GM21423 (cell line): ENCODE data around the gene PPP1R9B.

Experiments
- ATAC-seq: cut with Tn5 transposase; IDR thresholded peaks from one replicate; pipeline ENCODE4 v1.9.1; 2021; ENCODE audit warnings: mild to moderate bottlenecking, moderate library complexity; ENCODE audit not compliant: unreplicated experiment

The PPP1R9B gene

DNA sequence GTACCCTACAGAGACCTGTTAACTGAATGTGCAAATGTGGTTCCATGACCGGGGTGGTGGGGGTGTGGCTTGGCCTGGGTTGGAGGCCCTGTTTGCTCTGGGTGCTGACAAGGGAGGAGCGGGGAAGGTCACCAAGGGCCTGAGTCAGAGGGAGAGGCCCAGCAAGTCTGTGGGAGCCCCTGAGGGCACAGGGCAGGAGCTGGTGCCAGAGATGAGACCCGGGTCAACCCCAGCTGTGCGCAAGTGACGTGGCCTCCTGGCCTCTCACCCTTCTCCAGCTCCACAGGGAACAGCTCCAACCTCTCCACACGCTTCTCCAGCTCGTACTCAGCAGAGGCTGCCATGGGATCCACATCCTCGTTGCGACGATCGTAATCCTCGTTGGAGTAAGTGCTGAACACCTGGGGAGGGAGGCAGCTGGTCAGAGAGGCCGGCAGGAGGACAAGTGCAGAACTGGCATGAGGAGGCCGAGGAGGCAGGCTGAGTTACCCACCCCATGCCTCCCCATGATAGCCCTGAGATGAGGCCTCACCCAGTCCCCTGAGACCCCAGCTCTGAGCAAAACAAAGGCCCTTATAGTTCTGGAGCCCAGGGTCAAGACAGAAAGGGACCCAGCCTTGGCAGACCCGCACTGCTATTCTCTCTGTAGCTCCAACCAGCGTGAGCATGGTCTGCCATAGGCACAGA lies 5.5 kb downstream of the PPP1R9B start:
- no peak for ATAC-seq

- no peak for ATAC-seq
These were observed 6.1 kb downstream of the PPP1R9B start for GRCh38 chr17:50144355-50144754.

- no peak for ATAC-seq
These were observed 6.9 kb downstream of the PPP1R9B start for GRCh38 chr17:50143461-50144176.

DNA sequence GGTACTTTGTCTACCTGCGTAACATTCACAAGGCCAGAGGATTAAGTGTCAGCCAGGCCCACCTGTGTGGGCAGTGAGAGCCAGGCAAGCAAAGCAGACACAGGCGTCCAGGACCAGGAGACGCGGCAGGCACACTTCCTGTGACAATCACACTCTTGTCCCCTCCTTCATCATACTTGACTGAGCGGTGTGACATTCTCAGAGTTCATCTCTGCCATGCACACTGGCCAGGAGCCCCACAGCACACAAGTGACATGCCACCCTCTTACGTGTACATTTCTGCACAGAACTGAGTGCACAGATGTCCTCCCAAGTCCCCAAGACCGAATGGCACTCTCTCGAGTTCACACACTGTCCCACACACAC lies 8.7 kb downstream of the PPP1R9B start:
- ATAC-seq: no peak

GRCh38 chr17:50141026-50141744 lies 9.3 kb downstream of the PPP1R9B start:
- no peak for ATAC-seq

- ATAC-seq: no peak
These were observed 10.3 kb downstream of the PPP1R9B start for GRCh38 chr17:50139950-50140885.

- no peak for ATAC-seq
These were observed 11.2 kb downstream of the PPP1R9B start for GRCh38 chr17:50139185-50139783.

- no peak for ATAC-seq
These were observed 13.4 kb downstream of the PPP1R9B start for GRCh38 chr17:50137042-50137441.

DNA sequence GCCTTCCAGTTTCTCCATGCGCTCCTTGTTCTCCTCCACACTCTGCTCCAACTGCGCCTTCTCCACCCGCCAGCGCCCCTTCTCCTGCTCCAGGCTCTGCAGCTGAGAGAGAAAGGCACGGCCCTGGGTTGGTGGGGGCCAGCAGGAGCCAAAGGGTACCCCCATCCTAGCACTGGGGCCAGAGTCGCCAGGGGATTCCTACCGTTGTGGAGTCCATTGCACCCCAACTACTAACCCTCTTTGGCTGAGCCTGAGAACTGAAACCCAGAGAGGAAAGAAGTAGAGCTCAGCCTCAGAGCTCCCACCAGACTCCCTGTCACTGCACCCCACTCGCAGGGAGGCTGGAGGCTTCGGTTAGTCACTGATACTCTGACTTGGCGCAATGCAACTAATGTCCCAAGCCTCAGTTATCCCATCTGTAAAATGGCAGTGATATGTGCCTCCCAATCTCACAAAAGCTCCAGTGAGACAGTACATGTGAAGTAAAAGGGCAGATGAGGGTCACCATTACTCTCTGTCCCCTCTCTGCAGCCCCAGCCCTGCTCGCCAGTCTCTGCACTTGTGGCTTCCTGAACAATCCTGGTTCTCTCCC lies 14.3 kb downstream of the PPP1R9B start:
- no peak for ATAC-seq

- ATAC-seq: no peak
These were observed 15.0 kb downstream of the PPP1R9B start for GRCh38 chr17:50135316-50136095.

- no peak for ATAC-seq
These were observed 16.0 kb downstream of the PPP1R9B start for GRCh38 chr17:50134206-50135110.

- ATAC-seq: no peak
These were observed 16.7 kb downstream of the PPP1R9B start for GRCh38 chr17:50133769-50134099.

DNA sequence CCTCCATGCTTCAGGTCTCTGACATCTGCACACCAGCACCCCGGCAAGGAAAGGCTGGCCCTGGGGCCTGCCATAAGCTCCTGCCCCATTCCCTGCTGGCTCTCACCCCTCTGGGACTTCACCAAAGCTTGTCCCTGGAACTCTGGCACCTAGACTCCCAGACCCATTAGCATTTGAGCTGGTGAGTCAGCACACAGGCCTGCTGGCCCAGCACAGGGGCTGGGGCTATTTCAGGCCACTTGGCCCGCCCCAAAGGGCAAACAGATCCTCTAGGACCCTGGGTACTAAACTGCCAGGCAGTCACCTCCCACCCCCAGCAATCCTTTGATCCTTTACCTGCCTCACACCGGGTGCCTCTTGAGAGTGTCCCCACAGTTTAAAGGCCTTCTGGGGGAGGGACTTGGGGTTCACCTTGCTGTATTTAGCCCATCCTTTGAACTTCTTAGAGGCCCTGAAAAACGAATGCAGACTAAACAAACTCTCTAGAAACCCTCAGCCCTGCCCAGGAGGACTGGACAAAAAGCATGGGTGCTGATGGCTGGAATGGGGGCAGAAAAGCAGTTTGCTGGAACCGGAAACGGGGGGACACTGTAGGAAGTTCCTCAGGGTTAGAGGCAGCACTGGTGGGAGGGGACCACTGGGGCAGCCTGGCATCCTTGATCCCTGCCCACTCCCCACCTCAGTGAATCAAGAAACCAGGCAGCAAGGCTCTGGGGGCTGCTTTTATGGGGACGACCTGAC lies 17.3 kb downstream of the PPP1R9B start:
- no peak for ATAC-seq

DNA sequence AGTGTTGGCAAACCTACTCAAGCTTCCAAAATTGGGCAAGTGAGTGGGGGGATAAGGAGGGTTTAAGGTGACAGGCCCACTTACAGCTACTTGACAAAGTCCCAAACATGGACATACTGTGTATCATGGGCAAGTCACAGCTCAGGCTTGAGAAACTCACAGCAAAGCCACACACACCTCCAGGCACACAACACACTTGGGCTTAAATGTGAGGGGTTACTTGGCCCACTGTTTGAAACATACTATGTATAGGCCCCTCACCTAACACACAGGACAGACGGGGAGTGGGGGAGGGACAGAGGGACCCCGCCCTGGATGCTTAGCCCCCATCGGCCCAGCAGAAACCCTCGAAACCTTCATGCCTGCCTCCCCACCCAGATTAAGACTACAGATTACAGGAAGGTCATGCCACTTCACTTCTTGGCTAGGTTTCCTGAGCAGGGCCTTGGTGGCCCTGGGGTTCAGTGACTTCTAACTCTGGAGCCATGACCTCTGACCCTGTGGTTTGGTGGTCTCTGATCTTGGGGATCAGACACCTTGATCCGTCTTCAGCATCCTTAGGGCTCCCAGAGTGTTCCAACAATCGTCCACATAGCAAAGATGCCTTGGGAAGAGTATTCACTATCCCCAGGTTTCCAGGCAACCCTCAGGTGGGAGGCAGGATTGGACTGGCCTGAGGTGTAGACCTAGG lies 18.2 kb downstream of the PPP1R9B start:
- ATAC-seq: no peak

DNA sequence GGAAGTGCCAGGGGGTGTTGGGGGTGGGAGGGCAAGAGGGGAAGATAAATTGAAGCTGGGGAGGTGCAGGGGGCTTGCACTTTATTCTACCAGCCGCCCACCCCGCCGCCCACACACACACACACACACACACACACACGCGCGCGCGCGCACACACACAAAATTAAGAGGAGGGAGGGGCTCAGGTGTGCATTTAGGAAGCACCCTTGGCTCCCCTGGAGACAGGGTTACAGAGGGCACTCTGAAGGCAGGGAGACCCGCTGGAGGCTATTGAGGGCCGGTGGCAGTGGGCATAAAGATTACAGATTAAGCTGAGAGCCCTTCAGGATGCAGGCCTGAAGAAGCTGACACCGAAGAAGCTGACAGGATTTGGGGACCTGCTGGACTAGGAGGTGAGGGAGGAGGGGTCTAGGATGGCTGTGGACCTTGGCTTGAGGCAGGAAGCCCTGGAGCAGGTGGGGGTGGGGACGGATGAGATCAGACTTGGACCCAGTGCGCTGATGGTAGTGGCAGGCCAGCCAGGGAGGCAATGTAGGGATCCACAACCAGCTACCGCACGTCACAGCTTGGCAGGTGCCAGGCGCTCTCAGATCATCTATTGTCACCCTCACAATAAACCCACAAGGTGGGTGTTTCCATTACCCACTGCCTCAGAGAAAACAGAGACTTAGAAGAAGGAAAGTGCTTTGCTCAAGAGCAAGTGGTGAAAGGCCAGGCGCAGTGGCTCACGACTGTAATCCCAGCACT lies 19.7 kb downstream of the PPP1R9B start:
- ATAC-seq: no peak

DNA sequence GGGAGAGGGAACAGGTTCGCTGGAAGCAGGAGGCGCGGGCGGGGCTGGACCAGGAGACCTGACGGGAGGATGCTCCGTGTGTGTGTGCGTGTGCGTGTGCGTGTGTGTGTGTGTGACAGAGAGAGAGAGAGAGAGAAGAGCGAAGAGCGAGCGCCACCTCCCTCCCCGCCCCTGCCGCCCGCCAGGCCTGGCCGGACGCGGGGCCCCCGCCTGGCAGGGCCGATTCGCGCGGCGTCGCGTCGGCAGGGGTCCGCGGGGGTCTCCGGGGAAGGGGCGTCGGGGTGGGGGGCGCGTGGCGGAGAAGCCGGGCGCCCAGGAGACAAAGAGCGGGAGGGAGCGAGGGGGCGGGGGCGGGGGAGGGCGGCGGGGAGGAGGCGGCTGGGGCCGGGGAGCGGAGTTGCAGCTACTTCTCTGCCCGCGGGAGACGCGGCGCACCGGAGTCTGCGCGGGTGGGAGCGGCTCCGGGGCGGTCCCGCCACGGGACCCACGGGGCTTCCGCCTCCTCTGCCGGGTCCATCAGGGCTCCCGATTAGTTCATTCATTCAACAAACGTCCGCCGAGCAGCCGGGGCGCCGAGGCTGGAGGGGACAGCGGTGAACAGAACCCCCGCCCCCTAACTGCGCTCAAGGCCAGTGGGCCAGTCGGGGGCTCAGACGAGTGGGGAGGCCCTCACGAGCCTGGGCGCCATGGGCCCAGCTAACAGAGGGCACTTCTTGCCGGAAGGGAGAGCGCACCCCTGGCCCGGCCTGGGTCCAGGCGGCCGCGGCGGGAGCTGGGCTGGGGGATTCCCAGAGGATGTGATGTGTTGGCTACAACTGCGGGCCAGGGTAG lies 20.5 kb downstream of the PPP1R9B start, which contains the start of gene SAMD14:
TSS of gene SAMD14 (minus strand) at position 433 of the 831 bp plus-strand sequence. CDS start 5,201 bp downstream, outside the sequence.
- no peak for ATAC-seq
